Memory B cell (primary cell): ENCODE results near the gene BOK.

Experiments
- ATAC-seq: fragments of 150-1000 bp; cut with Tn5 transposase; 2 replicates; pipeline ENCODE4 v1.10.0; 2021; ENCODE audit warnings: low read depth, mild to moderate bottlenecking, moderate library complexity
- DNase-seq, 2 donors: peaks; one replicate each; pipeline ENCODE4 v3.0.0; 2022; ENCODE audit warnings: low spot score in 2 of 2
- H3K27ac Mint-ChIP-seq: one replicate; pipeline ENCODE4 v1.8.0; 2022; ENCODE audit warnings: mild to moderate bottlenecking, moderate library complexity, mixed read lengths
- H3K27me3 Mint-ChIP-seq: one replicate; pipeline ENCODE4 v1.8.0; 2022; ENCODE audit warnings: mixed read lengths
- H3K36me3 Mint-ChIP-seq: one replicate; pipeline ENCODE4 v1.8.0; 2022; ENCODE audit warnings: mild to moderate bottlenecking, mixed read lengths
- H3K4me1 Mint-ChIP-seq: one replicate; pipeline ENCODE4 v1.8.0; 2022; ENCODE audit warnings: mixed read lengths
- H3K4me3 Mint-ChIP-seq: one replicate; pipeline ENCODE4 v1.8.0; 2022; ENCODE audit warnings: mild to moderate bottlenecking, moderate library complexity, mixed read lengths
- H3K9me3 Mint-ChIP-seq: one replicate; pipeline ENCODE4 v1.8.0; 2022; ENCODE audit warnings: mixed read lengths

Gene BOK

DNA sequence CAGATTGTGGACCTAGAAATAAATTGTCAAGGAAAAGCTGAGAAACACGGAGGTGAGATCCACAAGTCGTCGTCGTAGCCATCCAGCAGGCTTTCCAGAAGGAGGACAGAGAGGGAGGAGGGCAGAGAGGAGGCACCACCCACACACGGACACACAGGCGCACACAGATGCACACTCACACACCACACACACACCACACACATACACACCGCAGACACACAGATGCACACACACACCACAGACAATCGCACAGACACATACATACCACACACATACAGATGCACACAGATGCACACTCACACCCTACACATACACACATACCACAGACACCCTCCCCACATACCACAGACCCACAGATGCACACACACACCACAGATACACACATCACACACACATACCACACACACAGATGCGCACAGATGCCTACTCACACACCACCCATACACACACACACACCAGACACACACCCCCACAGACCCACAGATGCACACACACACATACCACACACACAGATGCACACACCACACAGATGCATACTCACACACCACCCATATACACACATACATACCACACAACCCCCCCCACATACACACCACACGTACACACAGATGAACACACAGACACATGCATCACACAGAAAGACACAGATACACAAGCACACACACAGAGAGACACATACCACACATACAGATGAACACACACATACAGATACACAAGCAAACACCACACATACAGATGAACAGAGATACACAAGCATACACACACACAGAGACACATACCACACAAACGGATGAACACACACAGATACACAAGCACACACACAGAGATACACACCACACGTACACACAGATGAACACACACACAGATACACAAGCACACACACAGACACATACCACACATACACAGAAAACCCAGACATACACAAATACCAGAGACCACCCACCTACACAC, 12.7 kb upstream of the BOK start:
- DNase-seq = no peak
- Mint-ChIP-seq H3K36me3 (no peaks in the 10 kb centered on the region), H3K27ac (no peak overlapping the region), H3K4me3 (no peak overlapping the region), H3K9me3 (no peaks in the 10 kb centered on the region), H3K27me3 (peaks cover 3% of the 10 kb centered on the region), H3K4me1 (no peaks in the 10 kb centered on the region)
- ATAC-seq = no peak

DNA sequence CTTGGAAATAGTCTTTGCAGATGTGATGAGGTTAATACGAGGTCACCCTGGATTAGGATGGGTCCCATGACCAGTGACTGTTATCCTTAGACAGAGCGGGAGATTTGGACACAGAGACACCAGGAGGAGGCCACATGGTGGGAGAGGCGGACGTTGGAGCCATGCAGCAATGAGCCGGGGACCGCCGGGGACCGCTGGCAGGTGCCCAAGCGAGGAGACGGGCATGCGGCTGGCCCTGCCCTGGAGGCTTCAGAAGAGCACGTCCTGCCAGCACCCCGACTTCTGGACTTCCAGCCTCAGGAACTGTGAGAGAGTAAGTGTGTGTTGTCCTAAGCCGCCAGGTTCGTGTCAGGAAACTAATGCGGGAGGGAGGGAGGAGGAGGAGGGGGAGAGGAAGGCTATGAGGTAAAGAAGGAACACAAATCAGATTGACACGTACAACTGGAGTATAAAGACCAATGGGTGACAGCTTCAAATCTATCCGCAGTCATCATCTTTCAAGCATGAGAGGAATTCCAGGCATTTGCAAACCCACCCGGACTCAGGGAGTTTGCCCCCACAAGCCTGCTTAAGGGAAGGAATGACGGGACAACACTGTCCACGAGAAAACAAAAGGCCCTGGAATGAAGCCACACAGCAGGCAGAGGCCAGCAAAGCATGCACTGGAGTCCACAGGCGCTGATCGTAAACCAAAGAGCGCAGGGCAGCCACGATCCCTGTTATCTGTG, 11.6 kb upstream of the BOK start:
- Mint-ChIP-seq H3K36me3 (no peaks in the 10 kb centered on the region), H3K4me1 (no peaks in the 10 kb centered on the region), H3K4me3 (no peak overlapping the region), H3K27ac (no peak overlapping the region), H3K9me3 (no peaks in the 10 kb centered on the region), H3K27me3 (peaks cover 7% of the 10 kb centered on the region)
- ATAC-seq (no peak), DNase-seq (no peak)

DNA sequence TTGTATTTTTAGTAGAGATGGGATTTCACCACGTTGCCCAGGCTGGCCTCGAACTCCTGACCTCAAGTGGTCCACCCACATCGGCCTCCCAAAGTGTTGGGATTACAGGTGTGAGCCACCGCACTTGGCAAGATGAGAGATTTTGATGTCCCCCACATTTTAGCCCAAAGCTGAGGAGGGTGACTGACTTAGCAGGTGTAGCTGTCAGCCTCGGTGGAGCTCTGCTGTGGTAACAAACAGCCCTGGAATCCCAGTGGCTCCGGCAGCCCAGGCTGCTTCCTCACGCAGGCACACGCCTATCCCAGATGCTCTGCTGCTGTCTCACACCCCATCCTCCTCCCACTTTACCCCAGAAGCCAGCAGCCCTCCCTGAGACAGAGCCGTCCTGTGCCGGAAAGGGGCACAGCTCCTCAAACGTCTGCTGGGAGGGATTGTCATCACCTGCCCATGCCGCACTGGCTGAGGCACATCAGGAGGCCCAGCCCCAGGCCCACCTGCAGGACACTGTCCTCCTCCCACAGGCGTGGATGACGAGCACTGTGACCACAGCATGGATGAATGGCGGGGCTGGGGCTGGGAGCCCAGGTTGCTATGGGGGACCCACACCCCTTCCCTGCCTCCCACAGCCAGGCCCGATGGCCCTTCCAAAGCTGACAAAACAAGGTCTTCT, 10.6 kb upstream of the BOK start:
- Mint-ChIP-seq H3K9me3 (no peaks in the 10 kb centered on the region), H3K4me3 (no peak overlapping the region), H3K36me3 (no peaks in the 10 kb centered on the region), H3K27ac (no peak overlapping the region), H3K27me3 (peaks cover 14% of the 10 kb centered on the region), H3K4me1 (no peaks in the 10 kb centered on the region)
- ATAC-seq (no peak), DNase-seq (no peak)

DNA sequence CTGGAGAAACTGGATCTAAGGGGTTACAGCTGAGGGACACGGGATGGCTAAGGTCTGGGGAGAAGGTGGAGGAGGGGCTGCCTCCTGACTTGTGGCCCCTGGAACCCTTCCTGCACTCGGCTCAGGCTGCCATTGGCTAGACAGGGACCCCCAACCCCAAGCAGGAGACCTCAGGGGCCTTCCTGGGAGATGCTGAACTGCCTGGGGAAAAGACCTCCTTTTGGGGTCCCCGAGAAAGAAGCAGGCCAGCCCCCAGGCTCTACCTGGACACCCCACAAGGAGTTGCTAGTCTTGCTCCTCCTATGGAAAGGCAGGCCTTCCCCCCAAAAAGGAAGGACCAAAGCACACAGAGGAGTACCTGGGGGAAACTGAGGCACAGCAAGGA, 10.1 kb upstream of the BOK start:
- H3K9me3 Mint-ChIP-seq = no peaks in the 10 kb centered on the region
- no peak overlapping the region for H3K27ac Mint-ChIP-seq
- H3K27me3 Mint-ChIP-seq = peaks cover 15% of the 10 kb centered on the region
- H3K36me3 Mint-ChIP-seq = no peaks in the 10 kb centered on the region
- no peak for ATAC-seq
- no peak for DNase-seq
- no peak overlapping the region for H3K4me3 Mint-ChIP-seq
- H3K4me1 Mint-ChIP-seq = no peaks in the 10 kb centered on the region

- DNase-seq (no peak), ATAC-seq (no peak)
- no peaks in the 10 kb centered on the region for H3K4me1 Mint-ChIP-seq
- H3K36me3 Mint-ChIP-seq = no peaks in the 10 kb centered on the region
- H3K27ac Mint-ChIP-seq = no peak overlapping the region
- peaks cover 19% of the 10 kb centered on the region for H3K27me3 Mint-ChIP-seq
- no peak overlapping the region for H3K4me3 Mint-ChIP-seq
- peaks cover 2% of the 10 kb centered on the region for H3K9me3 Mint-ChIP-seq
Measured at GRCh38 chr2:241550616-241551580, 7.6 kb upstream of the BOK start.

- Mint-ChIP-seq H3K4me3 (no peak overlapping the region), H3K9me3 (peaks cover 2% of the 10 kb centered on the region), H3K27ac (no peak overlapping the region), H3K4me1 (no peaks in the 10 kb centered on the region), H3K27me3 (peaks cover 19% of the 10 kb centered on the region), H3K36me3 (no peaks in the 10 kb centered on the region)
- no peak for DNase-seq
- no peak for ATAC-seq
Measured at GRCh38 chr2:241551599-241551997, 6.9 kb upstream of the BOK start.

DNA sequence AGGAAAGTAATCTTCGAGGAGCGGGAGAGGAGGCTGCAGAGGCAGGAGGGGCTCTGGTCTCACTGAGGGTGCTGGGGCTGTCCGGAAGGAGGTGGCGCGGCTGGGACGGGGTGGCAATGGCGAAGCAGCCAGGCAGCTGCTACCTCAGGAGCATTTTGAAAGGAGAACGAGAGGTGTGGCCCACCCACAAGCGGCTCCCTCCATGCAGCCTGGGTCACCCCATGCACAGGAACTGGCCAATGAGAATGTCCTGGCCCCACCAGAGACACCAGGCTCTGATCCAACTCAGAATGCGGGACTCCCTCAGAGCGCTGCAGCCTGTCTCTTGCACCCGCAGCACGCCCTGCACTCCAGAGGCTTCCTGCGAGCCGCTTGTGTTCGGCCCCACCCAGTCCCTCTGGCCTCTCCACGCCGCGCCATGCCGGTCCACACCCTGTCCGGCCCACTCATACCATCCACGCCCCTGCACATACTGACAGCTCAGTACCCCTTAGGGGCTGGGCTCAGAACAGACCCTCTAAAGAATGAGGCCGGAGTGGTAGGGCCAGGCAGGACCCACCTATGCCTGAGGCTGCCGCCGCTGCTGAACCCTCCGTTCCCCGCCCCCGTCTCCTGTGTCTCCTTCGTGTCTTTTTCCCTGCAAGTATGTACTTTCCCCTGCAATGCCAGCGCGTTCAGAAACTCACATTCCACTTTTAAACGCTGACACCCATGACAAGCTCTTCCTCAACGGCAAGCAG, 6.4 kb upstream of the BOK start:
- H3K4me3 Mint-ChIP-seq = no peak overlapping the region
- peaks cover 19% of the 10 kb centered on the region for H3K27me3 Mint-ChIP-seq
- no peak overlapping the region for H3K27ac Mint-ChIP-seq
- DNase-seq = no peak
- ATAC-seq = no peak
- H3K4me1 Mint-ChIP-seq = no peaks in the 10 kb centered on the region
- no peaks in the 10 kb centered on the region for H3K36me3 Mint-ChIP-seq
- peaks cover 3% of the 10 kb centered on the region for H3K9me3 Mint-ChIP-seq

- Mint-ChIP-seq H3K27ac (no peak overlapping the region), H3K27me3 (peaks cover 27% of the 10 kb centered on the region), H3K9me3 (peaks cover 3% of the 10 kb centered on the region), H3K4me1 (no peaks in the 10 kb centered on the region), H3K36me3 (peaks cover 3% of the 10 kb centered on the region), H3K4me3 (no peak overlapping the region)
- DNase-seq (no peak), ATAC-seq (no peak)
Measured at GRCh38 chr2:241553512-241553830, 5.1 kb upstream of the BOK start.

DNA sequence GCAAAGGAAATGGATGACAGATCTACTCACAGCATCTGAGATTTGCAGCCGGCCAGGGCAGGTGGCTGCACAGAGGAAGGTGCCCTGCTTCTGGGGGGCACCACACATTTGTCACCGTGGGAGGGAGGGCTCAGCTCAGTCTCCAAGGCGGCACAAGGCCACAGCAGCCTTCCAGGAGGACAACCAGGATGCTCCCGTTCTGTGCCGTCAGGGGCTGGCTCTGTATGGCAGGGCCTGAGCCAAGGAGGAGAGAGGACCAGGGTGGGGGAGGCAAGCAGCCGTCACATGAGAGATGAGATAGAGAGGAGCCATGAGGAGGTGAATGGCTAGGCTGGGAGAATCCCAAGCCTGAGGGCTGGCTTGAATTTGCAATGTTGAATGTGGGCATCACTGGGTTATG, 4.6 kb upstream of the BOK start:
- no peak for ATAC-seq
- Mint-ChIP-seq H3K27me3 (peaks cover 27% of the 10 kb centered on the region), H3K9me3 (peaks cover 3% of the 10 kb centered on the region), H3K27ac (no peak overlapping the region), H3K4me1 (no peaks in the 10 kb centered on the region), H3K36me3 (peaks cover 3% of the 10 kb centered on the region), H3K4me3 (no peak overlapping the region)
- DNase-seq = no peak

DNA sequence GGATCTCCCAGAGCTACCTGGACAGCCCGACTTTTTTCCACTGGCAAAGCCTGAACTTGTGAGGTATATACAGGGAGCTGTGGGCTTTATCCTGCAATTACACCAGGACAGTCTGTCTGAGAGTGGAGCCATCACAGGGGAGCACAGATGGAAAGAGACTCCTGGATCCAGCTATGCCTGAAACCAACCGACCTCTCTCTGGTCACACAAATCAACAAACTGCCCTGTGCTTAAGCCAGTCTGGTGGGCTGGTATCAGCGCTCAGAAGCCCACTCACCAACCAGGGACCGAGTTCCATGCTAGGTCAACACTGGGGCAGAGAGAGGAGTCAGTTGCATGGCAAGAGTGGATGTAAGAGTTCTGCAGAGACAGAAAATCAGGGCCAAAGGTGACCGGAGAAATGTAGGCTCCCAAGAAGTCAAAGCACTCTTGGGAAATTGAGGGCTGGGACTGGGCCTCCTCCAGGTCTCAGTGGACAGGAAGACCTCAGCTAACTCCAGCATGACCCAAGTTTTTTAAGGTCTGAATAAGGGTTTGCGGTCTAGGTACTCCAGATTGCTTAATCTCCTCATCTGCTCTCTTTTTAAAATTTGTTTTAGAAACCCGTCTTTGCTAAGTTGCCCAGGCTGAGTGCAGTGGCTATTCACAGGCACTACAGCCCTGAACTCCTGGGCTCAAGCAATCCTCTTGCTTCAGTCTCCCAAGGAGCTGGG, 3.8 kb upstream of the BOK start:
- peaks cover 3% of the 10 kb centered on the region for H3K36me3 Mint-ChIP-seq
- DNase-seq (no peak), ATAC-seq (no peak)
- no peak overlapping the region for H3K27ac Mint-ChIP-seq
- no peaks in the 10 kb centered on the region for H3K4me1 Mint-ChIP-seq
- peaks cover 3% of the 10 kb centered on the region for H3K9me3 Mint-ChIP-seq
- peaks cover 24% of the 10 kb centered on the region for H3K27me3 Mint-ChIP-seq
- H3K4me3 Mint-ChIP-seq = no peak overlapping the region

- Mint-ChIP-seq H3K4me3 (no peak overlapping the region), H3K9me3 (peaks cover 3% of the 10 kb centered on the region), H3K27ac (no peak overlapping the region), H3K27me3 (peaks cover 26% of the 10 kb centered on the region), H3K4me1 (peaks cover 2% of the 10 kb centered on the region), H3K36me3 (peaks cover 3% of the 10 kb centered on the region)
- DNase-seq (no peak), ATAC-seq (no peak)
Measured at GRCh38 chr2:241555711-241556110, 2.8 kb upstream of the BOK start.

GRCh38 chr2:241556746-241557145, 1.8 kb upstream of the BOK start:
- ATAC-seq (no peak), DNase-seq (no peak)
- H3K4me3 Mint-ChIP-seq = no peak overlapping the region
- H3K27ac Mint-ChIP-seq = no peak overlapping the region
- H3K9me3 Mint-ChIP-seq = peaks cover 3% of the 10 kb centered on the region
- peaks cover 2% of the 10 kb centered on the region for H3K4me1 Mint-ChIP-seq
- peaks cover 24% of the 10 kb centered on the region for H3K27me3 Mint-ChIP-seq
- peaks cover 3% of the 10 kb centered on the region for H3K36me3 Mint-ChIP-seq
